ENCODE results near the gene RNF208.

Gene RNF208

GRCh38 chr9:137235424-137236237 lies 13.6 kb upstream of the RNF208 start:
- TF ChIP-seq ZFX (IDR thresholded peaks at IDR 0.05; ENCODE audit: borderline replicate concordance) (no peak), CTCF (IDR thresholded peaks at IDR 0.05) (no peak)
- H3K27ac ChIP-seq: peak overlapping the region; percentile 97

GRCh38 chr9:137234758-137235423 lies 12.9 kb upstream of the RNF208 start:
- no peak overlapping the region for H3K27ac ChIP-seq
- TF ChIP-seq ZFX (IDR thresholded peaks at IDR 0.05; ENCODE audit: borderline replicate concordance) (no peak), CTCF (IDR thresholded peaks at IDR 0.05) (no peak)

- TF ChIP-seq ZFX (IDR thresholded peaks at IDR 0.05; ENCODE audit: borderline replicate concordance) (no peak), CTCF (IDR thresholded peaks at IDR 0.05) (no peak)
- no peak overlapping the region for H3K27ac ChIP-seq
Observed at GRCh38 chr9:137234055-137234697, 12.1 kb upstream of the RNF208 start.

GRCh38 chr9:137233143-137233980 lies 11.3 kb upstream of the RNF208 start:
- no peak for TF ChIP-seq ZFX (IDR thresholded peaks at IDR 0.05; ENCODE audit: borderline replicate concordance)
- no peak for TF ChIP-seq CTCF (IDR thresholded peaks at IDR 0.05)
- no peak overlapping the region for H3K27ac ChIP-seq

- TF ChIP-seq ZFX (IDR thresholded peaks at IDR 0.05; ENCODE audit: borderline replicate concordance): no peak
- TF ChIP-seq CTCF (IDR thresholded peaks at IDR 0.05): no peak
- peak overlapping the region; percentile 48 for H3K27ac ChIP-seq
Observed at GRCh38 chr9:137232510-137232909, 10.5 kb upstream of the RNF208 start.

GRCh38 chr9:137232101-137232500 lies 10.1 kb upstream of the RNF208 start:
- peak overlapping the region; percentile 48 for H3K27ac ChIP-seq
- no peak for TF ChIP-seq ZFX (IDR thresholded peaks at IDR 0.05; ENCODE audit: borderline replicate concordance)
- no peak for TF ChIP-seq CTCF (IDR thresholded peaks at IDR 0.05)

Measured in 22Rv1 (cell line).